HAP-1 (cell line): ENCODE measurements around the gene SLIT3.

Source experiments
- DNase-seq, 2 experiments: peaks; one replicate each; pipeline ENCODE4 v3.0.0-alpha.2; 2016 to 2020; ENCODE audit warnings: low spot score in 2 of 2
- H3K27me3 ChIP-seq: fragments of 250-450 bp; sonication (Bioruptor Pico); 2 replicates; pipeline ENCODE4 v1.5.1; 2020; ENCODE audit warnings: low read depth, mild to moderate bottlenecking, moderate library complexity
- H3K36me3 ChIP-seq: fragments of 250-450 bp; sonication (Bioruptor Pico); replicated peaks from 2 replicates; pipeline ENCODE4 v1.5.1; 2020; ENCODE audit warnings: mild to moderate bottlenecking
- H3K4me1 ChIP-seq: fragments of 250-450 bp; sonication (Bioruptor Pico); 2 replicates; pipeline ENCODE4 v1.5.1; 2020; ENCODE audit warnings: mild to moderate bottlenecking
- H3K4me3 ChIP-seq: fragments of 250-450 bp; sonication (Bioruptor Pico); 2 replicates; pipeline ENCODE4 v1.5.1; 2020; ENCODE audit warnings: mild to moderate bottlenecking, moderate library complexity
- H3K9me3 ChIP-seq: fragments of 250-450 bp; sonication (Bioruptor Pico); 2 replicates; pipeline ENCODE4 v1.5.1; 2020; ENCODE audit warnings: mild to moderate bottlenecking, moderate library complexity
- in situ Hi-C: fragments of 300-500 bp; cut with MboI; formaldehyde crosslinking; loops from 3 replicates; pipeline ENCODE4 v1.14.3; 2020; ENCODE audit warnings: low sequenced_read_pairs, inconsistent platforms, mixed read lengths

SLIT3 gene

GRCh38 chr5:168778536-168778935 lies 522.4 kb downstream of the SLIT3 start:
- Histone ChIP-seq H3K27me3 (no peaks in the 10 kb centered on the region), H3K9me3 (no peaks in the 10 kb centered on the region), H3K36me3 (no peaks in the 10 kb centered on the region), H3K4me3 (no peak overlapping the region), H3K4me1 (no peaks in the 10 kb centered on the region)
- in situ Hi-C loops: no loop called here
- DNase-seq: no peak

- no peaks in the 10 kb centered on the region for H3K4me1 ChIP-seq
- in situ Hi-C loops: no loop called here
- no peaks in the 10 kb centered on the region for H3K9me3 ChIP-seq
- no peak for DNase-seq
- no peak overlapping the region for H3K4me3 ChIP-seq
- H3K36me3 ChIP-seq: no peaks in the 10 kb centered on the region
- no peaks in the 10 kb centered on the region for H3K27me3 ChIP-seq
These were observed 523.3 kb downstream of the SLIT3 start for GRCh38 chr5:168777651-168778050.

GRCh38 chr5:168776070-168776469 lies 524.9 kb downstream of the SLIT3 start:
- DNase-seq: no peak
- H3K4me3 ChIP-seq: no peak overlapping the region
- H3K27me3 ChIP-seq: no peaks in the 10 kb centered on the region
- H3K36me3 ChIP-seq: no peaks in the 10 kb centered on the region
- in situ Hi-C loops: no loop called here
- no peaks in the 10 kb centered on the region for H3K9me3 ChIP-seq
- H3K4me1 ChIP-seq: no peaks in the 10 kb centered on the region

GRCh38 chr5:168773226-168773625 lies 527.7 kb downstream of the SLIT3 start:
- no peaks in the 10 kb centered on the region for H3K27me3 ChIP-seq

GRCh38 chr5:168772316-168772961 lies 528.5 kb downstream of the SLIT3 start:
- Histone ChIP-seq H3K36me3 (no peaks in the 10 kb centered on the region), H3K4me3 (no peak overlapping the region), H3K9me3 (no peaks in the 10 kb centered on the region), H3K4me1 (no peaks in the 10 kb centered on the region), H3K27me3 (no peaks in the 10 kb centered on the region)
- DNase-seq: no peak
- in situ Hi-C loops: no loop called here

More at GRCh38 chr5:168773226-168773625, 527.7 kb downstream of the SLIT3 start:
- Histone ChIP-seq H3K9me3 (no peaks in the 10 kb centered on the region), H3K4me3 (no peak overlapping the region), H3K4me1 (no peaks in the 10 kb centered on the region), H3K36me3 (no peaks in the 10 kb centered on the region)
- no peak for DNase-seq
- in situ Hi-C loops: no loop called here

- no peaks in the 10 kb centered on the region for H3K4me1 ChIP-seq
- no peaks in the 10 kb centered on the region for H3K9me3 ChIP-seq
- H3K4me3 ChIP-seq: no peak overlapping the region
- no peak for DNase-seq
- no peaks in the 10 kb centered on the region for H3K27me3 ChIP-seq
- H3K36me3 ChIP-seq: no peaks in the 10 kb centered on the region
- in situ Hi-C loops: no loop called here
These were observed 529.3 kb downstream of the SLIT3 start for GRCh38 chr5:168771678-168772077.

- Histone ChIP-seq H3K36me3 (no peaks in the 10 kb centered on the region), H3K27me3 (no peaks in the 10 kb centered on the region), H3K4me1 (no peaks in the 10 kb centered on the region), H3K4me3 (no peak overlapping the region), H3K9me3 (no peaks in the 10 kb centered on the region)
- in situ Hi-C loops: no loop called here
- no peak for DNase-seq
These were observed 529.9 kb downstream of the SLIT3 start for GRCh38 chr5:168770996-168771395.

- Histone ChIP-seq H3K27me3 (no peaks in the 10 kb centered on the region), H3K9me3 (no peaks in the 10 kb centered on the region), H3K4me3 (no peak overlapping the region), H3K36me3 (no peaks in the 10 kb centered on the region), H3K4me1 (no peaks in the 10 kb centered on the region)
- in situ Hi-C loops: no loop called here
- DNase-seq: no peak
These were observed 530.9 kb downstream of the SLIT3 start for GRCh38 chr5:168770036-168770498.

- Histone ChIP-seq H3K36me3 (no peaks in the 10 kb centered on the region), H3K4me3 (no peak overlapping the region), H3K4me1 (no peaks in the 10 kb centered on the region), H3K27me3 (no peaks in the 10 kb centered on the region), H3K9me3 (no peaks in the 10 kb centered on the region)
- in situ Hi-C loops: no loop called here
- DNase-seq: no peak
These were observed 532.8 kb downstream of the SLIT3 start for GRCh38 chr5:168768172-168768571.

GRCh38 chr5:168766426-168766700 lies 534.6 kb downstream of the SLIT3 start:
- no peak for DNase-seq
- H3K27me3 ChIP-seq: no peaks in the 10 kb centered on the region
- in situ Hi-C loops: no loop called here

GRCh38 chr5:168765551-168766425 lies 535.2 kb downstream of the SLIT3 start:
- no peaks in the 10 kb centered on the region for H3K9me3 ChIP-seq
- H3K27me3 ChIP-seq: no peaks in the 10 kb centered on the region
- H3K36me3 ChIP-seq: no peaks in the 10 kb centered on the region
- no peak overlapping the region for H3K4me3 ChIP-seq
- DNase-seq: peak in 1 of 2 experiments; percentile 46
- in situ Hi-C loops: no loop called here
- no peaks in the 10 kb centered on the region for H3K4me1 ChIP-seq

More at GRCh38 chr5:168766426-168766700, 534.6 kb downstream of the SLIT3 start:
- H3K9me3 ChIP-seq: no peaks in the 10 kb centered on the region
- no peak overlapping the region for H3K4me3 ChIP-seq
- no peaks in the 10 kb centered on the region for H3K36me3 ChIP-seq
- H3K4me1 ChIP-seq: no peaks in the 10 kb centered on the region

- H3K36me3 ChIP-seq: no peaks in the 10 kb centered on the region
- in situ Hi-C loops: no loop called here
These were observed 535.8 kb downstream of the SLIT3 start for GRCh38 chr5:168765086-168765550.

GRCh38 chr5:168756453-168757391 lies 544.2 kb downstream of the SLIT3 start:
- DNase-seq: peak; percentile 31 to 34
- Histone ChIP-seq H3K4me1 (peaks cover 10% of the 10 kb centered on the region), H3K4me3 (no peak overlapping the region), H3K27me3 (no peaks in the 10 kb centered on the region), H3K9me3 (no peaks in the 10 kb centered on the region), H3K36me3 (no peaks in the 10 kb centered on the region)
- in situ Hi-C loops: no loop called here

More at GRCh38 chr5:168765086-168765550, 535.8 kb downstream of the SLIT3 start:
- no peaks in the 10 kb centered on the region for H3K9me3 ChIP-seq
- DNase-seq: no peak
- no peaks in the 10 kb centered on the region for H3K27me3 ChIP-seq
- no peak overlapping the region for H3K4me3 ChIP-seq
- no peaks in the 10 kb centered on the region for H3K4me1 ChIP-seq
